ENCODE measurements around the gene HCFC2.

GRCh38 chr12:104026841-104027599 lies 37.3 kb upstream of the HCFC2 start:
- TF ChIP-seq EZH2 (IDR thresholded peaks at IDR 0.05; ENCODE audit: borderline replicate concordance, low read length), result no peak
- TF ChIP-seq CTCF (conservative IDR thresholded peaks at IDR 0.05 in 1 of 2, IDR thresholded peaks at IDR 0.05 in 1 of 2; ENCODE audit: extremely low read depth in 1 of 2, insufficient read depth in 1 of 2, low read depth in 1 of 2, low read length in 2 of 2), result no peak
